ENCODE data around the gene TCF12. TPM values are rescaled to one million over a fixed set of nuclear protein-coding genes. Genes with fewer than 3 reads are reported as not detected.
A peak's percentile ranks its signal among the peaks of the same experiment; 100 is the strongest.
"Not testable (repeated sequence)": the region's sequence is repeated elsewhere in the genome, so short reads cannot be mapped to it uniquely, and the experiment has no call there.

Gene TCF12
- total RNA-seq, 1 donor from 2014 or later: 194 TPM

DNA sequence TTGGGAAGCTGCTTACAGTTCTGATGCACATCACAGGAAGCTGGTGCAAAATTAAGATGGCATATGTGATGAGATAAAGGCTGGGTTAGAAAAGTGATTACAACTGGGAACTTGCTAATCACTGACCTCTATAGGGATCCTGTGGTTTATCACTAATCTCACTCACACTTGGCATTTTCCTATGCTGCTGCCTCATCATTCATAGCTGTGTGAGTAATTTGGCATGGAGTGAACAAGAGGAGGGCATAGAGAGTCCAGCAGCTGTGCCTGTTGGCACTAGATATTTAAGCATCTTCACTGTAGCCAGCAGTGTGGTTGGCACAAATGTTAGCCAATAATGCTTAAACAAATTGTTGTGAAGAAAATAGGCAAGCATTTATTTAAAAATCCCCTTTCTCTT is 240.1 kb downstream of the TCF12 start:
- no peak overlapping the region for H3K27ac Mint-ChIP-seq
- TF ChIP-seq, protein P1, sequence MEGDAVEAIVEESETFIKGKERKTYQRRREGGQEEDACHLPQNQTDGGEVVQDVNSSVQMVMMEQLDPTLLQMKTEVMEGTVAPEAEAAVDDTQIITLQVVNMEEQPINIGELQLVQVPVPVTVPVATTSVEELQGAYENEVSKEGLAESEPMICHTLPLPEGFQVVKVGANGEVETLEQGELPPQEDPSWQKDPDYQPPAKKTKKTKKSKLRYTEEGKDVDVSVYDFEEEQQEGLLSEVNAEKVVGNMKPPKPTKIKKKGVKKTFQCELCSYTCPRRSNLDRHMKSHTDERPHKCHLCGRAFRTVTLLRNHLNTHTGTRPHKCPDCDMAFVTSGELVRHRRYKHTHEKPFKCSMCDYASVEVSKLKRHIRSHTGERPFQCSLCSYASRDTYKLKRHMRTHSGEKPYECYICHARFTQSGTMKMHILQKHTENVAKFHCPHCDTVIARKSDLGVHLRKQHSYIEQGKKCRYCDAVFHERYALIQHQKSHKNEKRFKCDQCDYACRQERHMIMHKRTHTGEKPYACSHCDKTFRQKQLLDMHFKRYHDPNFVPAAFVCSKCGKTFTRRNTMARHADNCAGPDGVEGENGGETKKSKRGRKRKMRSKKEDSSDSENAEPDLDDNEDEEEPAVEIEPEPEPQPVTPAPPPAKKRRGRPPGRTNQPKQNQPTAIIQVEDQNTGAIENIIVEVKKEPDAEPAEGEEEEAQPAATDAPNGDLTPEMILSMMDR (IDR thresholded peaks at IDR 0.05; ENCODE audit: unreplicated experiment): no peak
- H3K4me1 Mint-ChIP-seq: peaks cover 25% of the 10 kb centered on the region
- peaks cover 5% of the 10 kb centered on the region for H3K36me3 Mint-ChIP-seq
- no peak for DNase-seq (ENCODE audit: low spot score in 2 of 2, unreplicated experiment in 2 of 2)
- H3K27me3 Mint-ChIP-seq (ENCODE audit: low read depth): no peaks in the 10 kb centered on the region
- no peaks in the 10 kb centered on the region for H3K9me3 Mint-ChIP-seq
- H3K4me3 Mint-ChIP-seq: no peak overlapping the region

DNA sequence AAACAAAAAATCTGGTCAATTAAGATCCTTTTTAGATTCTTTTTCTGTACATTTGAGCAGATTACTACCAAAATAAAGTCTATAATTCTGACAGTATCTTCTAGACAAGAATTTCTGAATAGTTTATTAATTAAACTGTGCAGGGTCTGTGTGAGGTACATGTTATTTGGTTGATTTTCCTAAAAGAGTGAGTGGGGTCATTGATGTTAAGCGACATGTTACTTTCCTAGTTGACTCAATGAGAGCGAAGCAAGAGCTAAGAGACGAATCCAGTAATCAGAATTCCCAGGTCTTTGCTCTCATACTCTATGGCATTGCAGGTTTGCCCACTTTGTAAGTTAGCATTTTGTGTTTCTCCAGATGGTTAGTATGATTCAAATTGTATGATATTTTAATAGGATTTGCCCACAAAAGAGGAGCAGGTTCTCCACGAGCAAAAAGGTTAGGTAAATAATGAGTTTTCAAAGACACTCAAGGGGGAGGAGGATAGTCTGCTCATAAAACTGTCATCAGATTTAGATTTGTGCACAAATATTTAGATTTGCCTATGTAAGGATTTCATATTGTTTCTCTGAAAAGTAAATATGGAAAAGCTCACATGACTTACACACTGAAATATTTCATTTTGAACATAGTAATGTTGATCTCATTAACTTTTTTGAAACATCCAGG is 240.7 kb downstream of the TCF12 start:
- Mint-ChIP-seq H3K4me3 (no peak overlapping the region), H3K9me3 (peaks cover 4% of the 10 kb centered on the region), H3K4me1 (peaks cover 25% of the 10 kb centered on the region), H3K27me3 (ENCODE audit: low read depth) (no peaks in the 10 kb centered on the region), H3K27ac (peak overlapping the region; percentile 75), H3K36me3 (peaks cover 8% of the 10 kb centered on the region)
- TF ChIP-seq, protein P1 (IDR thresholded peaks at IDR 0.05; ENCODE audit: unreplicated experiment): no peak
- no peak for DNase-seq (ENCODE audit: low spot score in 2 of 2, unreplicated experiment in 2 of 2)

DNA sequence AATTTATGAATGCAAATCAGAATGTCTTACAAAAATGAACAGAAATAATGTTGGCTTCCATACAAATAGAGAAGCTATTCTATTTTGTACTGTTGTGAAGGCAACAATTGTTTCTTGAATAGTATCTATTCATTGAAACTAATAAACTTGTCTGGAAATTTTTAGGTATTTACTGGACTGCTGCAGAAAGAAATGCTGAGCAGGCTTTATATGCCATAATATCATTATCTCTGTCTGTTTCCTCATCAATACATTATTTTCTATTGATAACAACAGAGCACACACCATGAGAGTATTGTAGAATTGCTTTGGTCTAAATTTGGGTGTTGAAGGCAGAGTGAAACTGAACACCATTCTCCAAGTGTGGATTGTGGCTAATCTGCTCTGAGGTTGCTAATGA is 241.3 kb downstream of the TCF12 start:
- peak overlapping the region; percentile 45 for H3K27ac Mint-ChIP-seq
- H3K4me1 Mint-ChIP-seq: peaks cover 25% of the 10 kb centered on the region
- TF ChIP-seq, protein P1 (IDR thresholded peaks at IDR 0.05; ENCODE audit: unreplicated experiment): no peak
- H3K9me3 Mint-ChIP-seq: peaks cover 6% of the 10 kb centered on the region
- H3K4me3 Mint-ChIP-seq: no peak overlapping the region
- peaks cover 11% of the 10 kb centered on the region for H3K36me3 Mint-ChIP-seq
- DNase-seq (ENCODE audit: low spot score in 2 of 2, unreplicated experiment in 2 of 2): no peak
- H3K27me3 Mint-ChIP-seq (ENCODE audit: low read depth): no peaks in the 10 kb centered on the region

DNA sequence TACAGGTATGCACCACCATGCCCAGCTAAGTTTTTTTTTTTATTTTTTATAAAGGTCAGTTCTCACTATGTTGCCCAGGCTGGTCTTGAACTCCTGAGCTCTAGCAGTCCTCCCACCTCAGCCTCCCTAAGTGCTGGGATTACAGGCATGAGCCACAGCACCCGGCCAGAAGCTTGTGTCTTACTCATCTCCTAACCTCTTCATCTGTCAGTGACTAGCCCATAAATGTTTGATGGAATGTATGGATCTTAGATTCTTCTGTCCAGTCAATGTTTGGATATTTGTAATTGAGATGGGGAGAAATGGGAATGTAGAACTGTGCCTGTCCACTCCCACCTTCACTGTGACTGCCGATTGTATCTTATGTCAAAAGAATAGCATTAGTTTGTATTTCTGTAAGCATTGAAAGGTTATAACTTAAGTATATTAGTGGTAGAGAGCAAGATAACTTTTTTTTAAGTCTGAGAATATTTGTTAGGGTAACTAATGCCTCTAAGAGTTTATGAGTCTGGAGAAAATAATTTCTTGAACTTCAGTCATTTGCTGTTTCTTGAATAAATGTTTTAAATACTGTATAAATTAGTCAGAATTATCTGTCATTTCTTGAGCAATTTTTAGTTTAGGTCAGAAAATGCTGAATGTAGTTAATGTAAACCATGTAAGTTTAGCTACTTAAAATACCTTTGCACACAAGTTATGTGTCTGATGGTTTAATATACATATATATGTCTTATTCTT is 242.5 kb downstream of the TCF12 start:
- Mint-ChIP-seq H3K36me3 (peaks cover 11% of the 10 kb centered on the region), H3K4me1 (peaks cover 25% of the 10 kb centered on the region), H3K9me3 (peaks cover 6% of the 10 kb centered on the region), H3K27me3 (ENCODE audit: low read depth) (no peaks in the 10 kb centered on the region), H3K4me3 (no peak overlapping the region), H3K27ac (peak overlapping the region; percentile 28)
- TF ChIP-seq, protein P1 (IDR thresholded peaks at IDR 0.05; ENCODE audit: unreplicated experiment): no peak
- DNase-seq (ENCODE audit: low spot score in 2 of 2, unreplicated experiment in 2 of 2): no peak

DNA sequence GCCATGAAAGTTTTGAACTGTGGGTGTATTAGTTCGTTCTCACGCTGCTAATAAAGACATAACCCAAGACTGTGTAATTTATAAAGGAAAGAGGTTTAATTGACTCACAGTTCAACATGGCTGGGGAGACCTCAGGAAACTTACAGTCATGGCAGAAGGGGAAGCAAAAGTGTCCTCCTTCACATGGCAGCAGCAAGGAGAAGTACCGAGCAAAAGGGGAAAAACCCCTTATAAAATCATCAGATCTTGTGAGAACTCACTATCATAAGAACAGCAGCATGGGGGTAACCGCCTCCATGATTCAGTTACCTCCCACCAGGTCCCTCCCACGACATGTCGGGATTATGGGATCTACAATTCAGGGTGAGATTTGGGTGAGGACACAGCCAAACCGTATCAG is 245.8 kb downstream of the TCF12 start:
- not testable (repeated sequence) for H3K9me3 Mint-ChIP-seq; H3K27ac Mint-ChIP-seq; H3K4me3 Mint-ChIP-seq; DNase-seq (ENCODE audit: low spot score in 2 of 2, unreplicated experiment in 2 of 2); H3K27me3 Mint-ChIP-seq (ENCODE audit: low read depth)
- peaks cover 17% of the 10 kb centered on the region for H3K4me1 Mint-ChIP-seq
- peaks cover 18% of the 10 kb centered on the region for H3K36me3 Mint-ChIP-seq

DNA sequence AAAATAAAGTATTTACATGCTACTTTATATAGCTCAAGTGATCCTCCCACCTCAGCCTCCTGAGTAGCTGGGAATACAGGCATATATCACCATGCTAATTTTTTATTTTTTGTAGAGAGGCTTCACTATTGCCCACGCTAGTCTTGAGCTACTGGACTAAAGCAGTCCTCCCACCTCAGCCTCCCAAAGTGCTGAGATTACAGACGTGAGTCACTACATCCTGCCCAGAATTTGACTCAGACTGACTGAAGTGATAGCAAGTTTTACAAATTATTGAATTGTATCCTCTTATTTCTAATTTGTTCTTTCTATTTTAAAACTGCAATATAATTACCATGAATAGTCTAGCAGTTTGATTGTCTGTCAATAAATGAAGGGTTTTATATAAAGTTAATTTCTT is 247.5 kb downstream of the TCF12 start:
- DNase-seq (ENCODE audit: low spot score in 2 of 2, unreplicated experiment in 2 of 2): no peak
- no peak overlapping the region for H3K27ac Mint-ChIP-seq
- H3K4me1 Mint-ChIP-seq: peaks cover 7% of the 10 kb centered on the region
- peaks cover 18% of the 10 kb centered on the region for H3K36me3 Mint-ChIP-seq
- H3K9me3 Mint-ChIP-seq: peaks cover 6% of the 10 kb centered on the region
- TF ChIP-seq, protein P1 (IDR thresholded peaks at IDR 0.05; ENCODE audit: unreplicated experiment): no peak
- no peaks in the 10 kb centered on the region for H3K27me3 Mint-ChIP-seq (ENCODE audit: low read depth)
- no peak overlapping the region for H3K4me3 Mint-ChIP-seq

All from mesothelial cell of epicardium (in vitro differentiated cells).